Measurements from ENCODE around the gene CLSTN2. TPM values are rescaled to one million over a fixed set of nuclear protein-coding genes. Genes with fewer than 3 reads are reported as not detected.

Gene CLSTN2
- total RNA-seq, 1 donor from 2014 or later, result 80.9 TPM

- Histone ChIP-seq H4K20me1 (ENCODE audit: insufficient read depth, low read length) (no peaks in the 10 kb centered on the region), H3K4me1 (ENCODE audit: insufficient read depth, low read length) (no peaks in the 10 kb centered on the region), H3K27me3 (ENCODE audit: insufficient read depth, low read length) (no peaks in the 10 kb centered on the region), H3K9ac (ENCODE audit: low read length) (no peak overlapping the region), H3K36me3 (ENCODE audit: insufficient read depth, low read length) (no peaks in the 10 kb centered on the region), H3K79me2 (ENCODE audit: insufficient read depth, low read length) (no peaks in the 10 kb centered on the region), H2AFZ (ENCODE audit: low read depth, low read length) (no peak overlapping the region), H3K4me3 (ENCODE audit: insufficient read depth, low read depth, low read length) (no peak overlapping the region), H3K4me2 (ENCODE audit: low read length) (no peak overlapping the region), H3K9me3 (ENCODE audit: insufficient read depth, low read depth, low read length) (no peaks in the 10 kb centered on the region), H3K27ac (ENCODE audit: low read depth, low read length) (no peak overlapping the region)
- H3K4me3 Mint-ChIP-seq (ENCODE audit: unreplicated experiment), result no peak overlapping the region
- no peak overlapping the region for H3K27ac Mint-ChIP-seq (ENCODE audit: unreplicated experiment)
- FAIRE-seq (no peak), DNase-seq (ENCODE audit: low read depth) (no peak)
- no peaks in the 10 kb centered on the region for H3K9me3 Mint-ChIP-seq (ENCODE audit: unreplicated experiment)
- no peaks in the 10 kb centered on the region for H3K27me3 Mint-ChIP-seq (ENCODE audit: low read depth, unreplicated experiment)
- no peaks in the 10 kb centered on the region for H3K36me3 Mint-ChIP-seq (ENCODE audit: low read depth, unreplicated experiment)
- TF ChIP-seq EZH2 (IDR thresholded peaks at IDR 0.05; ENCODE audit: insufficient read depth, low read length), result no peak
- TF ChIP-seq CTCF (IDR thresholded peaks at IDR 0.05; ENCODE audit: insufficient read depth, low read depth, low read length), result no peak
- peaks cover 5% of the 10 kb centered on the region for H3K4me1 Mint-ChIP-seq (ENCODE audit: low read depth, unreplicated experiment)
Observed at GRCh38 chr3:140599009-140599408, 664.0 kb downstream of the CLSTN2 start.

GRCh38 chr3:140599496-140599895, 664.5 kb downstream of the CLSTN2 start:
- Mint-ChIP-seq H3K27me3 (ENCODE audit: low read depth, unreplicated experiment) (no peaks in the 10 kb centered on the region), H3K4me1 (ENCODE audit: low read depth, unreplicated experiment) (peaks cover 5% of the 10 kb centered on the region), H3K36me3 (ENCODE audit: low read depth, unreplicated experiment) (no peaks in the 10 kb centered on the region), H3K4me3 (ENCODE audit: unreplicated experiment) (no peak overlapping the region), H3K27ac (ENCODE audit: unreplicated experiment) (no peak overlapping the region), H3K9me3 (ENCODE audit: unreplicated experiment) (no peaks in the 10 kb centered on the region)
- H3K36me3 ChIP-seq (ENCODE audit: insufficient read depth, low read length), result no peaks in the 10 kb centered on the region
- no peak overlapping the region for H3K4me3 ChIP-seq (ENCODE audit: insufficient read depth, low read depth, low read length)
- FAIRE-seq (no peak), DNase-seq (ENCODE audit: low read depth) (no peak)
- H3K79me2 ChIP-seq (ENCODE audit: insufficient read depth, low read length), result no peaks in the 10 kb centered on the region
- no peak overlapping the region for H3K9ac ChIP-seq (ENCODE audit: low read length)
- no peak overlapping the region for H3K27ac ChIP-seq (ENCODE audit: low read depth, low read length)
- no peaks in the 10 kb centered on the region for H3K4me1 ChIP-seq (ENCODE audit: insufficient read depth, low read length)
- H2AFZ ChIP-seq (ENCODE audit: low read depth, low read length), result no peak overlapping the region
- H3K27me3 ChIP-seq (ENCODE audit: insufficient read depth, low read length), result no peaks in the 10 kb centered on the region
- no peak overlapping the region for H3K4me2 ChIP-seq (ENCODE audit: low read length)
- TF ChIP-seq EZH2 (IDR thresholded peaks at IDR 0.05; ENCODE audit: insufficient read depth, low read length) (no peak), CTCF (IDR thresholded peaks at IDR 0.05; ENCODE audit: insufficient read depth, low read depth, low read length) (no peak)
- no peaks in the 10 kb centered on the region for H4K20me1 ChIP-seq (ENCODE audit: insufficient read depth, low read length)
- H3K9me3 ChIP-seq (ENCODE audit: insufficient read depth, low read depth, low read length), result no peaks in the 10 kb centered on the region

GRCh38 chr3:140601881-140602280, 666.9 kb downstream of the CLSTN2 start:
- TF ChIP-seq EZH2 (IDR thresholded peaks at IDR 0.05; ENCODE audit: insufficient read depth, low read length), result no peak
- TF ChIP-seq CTCF (IDR thresholded peaks at IDR 0.05; ENCODE audit: insufficient read depth, low read depth, low read length), result no peak
- Histone ChIP-seq H3K9ac (ENCODE audit: low read length) (no peak overlapping the region), H3K36me3 (ENCODE audit: insufficient read depth, low read length) (no peaks in the 10 kb centered on the region), H3K4me1 (ENCODE audit: insufficient read depth, low read length) (no peaks in the 10 kb centered on the region), H2AFZ (ENCODE audit: low read depth, low read length) (no peak overlapping the region), H3K4me2 (ENCODE audit: low read length) (no peak overlapping the region), H3K79me2 (ENCODE audit: insufficient read depth, low read length) (no peaks in the 10 kb centered on the region), H3K9me3 (ENCODE audit: insufficient read depth, low read depth, low read length) (no peaks in the 10 kb centered on the region), H3K27me3 (ENCODE audit: insufficient read depth, low read length) (no peaks in the 10 kb centered on the region), H3K27ac (ENCODE audit: low read depth, low read length) (no peak overlapping the region), H3K4me3 (ENCODE audit: insufficient read depth, low read depth, low read length) (no peak overlapping the region), H4K20me1 (ENCODE audit: insufficient read depth, low read length) (no peaks in the 10 kb centered on the region)
- Mint-ChIP-seq H3K36me3 (ENCODE audit: low read depth, unreplicated experiment) (no peaks in the 10 kb centered on the region), H3K9me3 (ENCODE audit: unreplicated experiment) (peaks cover 5% of the 10 kb centered on the region), H3K27ac (ENCODE audit: unreplicated experiment) (no peak overlapping the region), H3K4me1 (ENCODE audit: low read depth, unreplicated experiment) (peaks cover 5% of the 10 kb centered on the region), H3K4me3 (ENCODE audit: unreplicated experiment) (no peak overlapping the region), H3K27me3 (ENCODE audit: low read depth, unreplicated experiment) (peaks cover 2% of the 10 kb centered on the region)
- FAIRE-seq, result no peak
- DNase-seq (ENCODE audit: low read depth), result no peak
